Measurements from ENCODE around the gene PLEKHD1. TPM values are rescaled to one million over a fixed set of nuclear protein-coding genes. Genes with fewer than 3 reads are reported as not detected.
A peak's percentile ranks its signal among the peaks of the same experiment; 100 is the strongest.

PLEKHD1 gene
- total RNA-seq, 6 donors from 2014 or later: under 0.01 to 1.7 (median 0.70) TPM

DNA sequence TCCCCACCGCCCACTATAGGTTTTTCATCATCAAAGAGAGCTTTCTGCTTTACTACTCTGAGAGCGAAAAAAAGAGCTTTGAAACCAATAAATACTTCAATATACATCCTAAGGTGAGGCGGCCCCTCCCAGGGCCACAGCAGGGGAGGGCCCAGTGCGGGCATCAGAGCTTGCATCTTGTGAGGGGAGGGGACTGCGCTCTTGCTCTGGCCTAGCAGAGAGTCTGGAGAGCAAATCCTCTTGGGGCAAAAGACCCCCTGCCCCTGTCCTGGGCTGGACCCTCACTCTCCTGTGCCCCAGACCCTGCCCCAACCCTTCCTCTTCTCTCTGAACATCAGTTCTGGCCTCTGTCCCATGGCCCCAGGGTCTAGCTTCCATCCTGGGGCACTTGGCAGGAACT lies 15.6 kb downstream of the PLEKHD1 start:
- no peak overlapping the region for H3K4me3 ChIP-seq
- H3K27me3 ChIP-seq: no peaks in the 10 kb centered on the region
- H3K27ac ChIP-seq: no peak overlapping the region
- DNase-seq: no peak
- TF ChIP-seq POLR2AphosphoS5 (IDR thresholded peaks at IDR 0.05): no peak
- TF ChIP-seq POLR2A (IDR thresholded peaks at IDR 0.05): no peak
- TF ChIP-seq, protein P1, sequence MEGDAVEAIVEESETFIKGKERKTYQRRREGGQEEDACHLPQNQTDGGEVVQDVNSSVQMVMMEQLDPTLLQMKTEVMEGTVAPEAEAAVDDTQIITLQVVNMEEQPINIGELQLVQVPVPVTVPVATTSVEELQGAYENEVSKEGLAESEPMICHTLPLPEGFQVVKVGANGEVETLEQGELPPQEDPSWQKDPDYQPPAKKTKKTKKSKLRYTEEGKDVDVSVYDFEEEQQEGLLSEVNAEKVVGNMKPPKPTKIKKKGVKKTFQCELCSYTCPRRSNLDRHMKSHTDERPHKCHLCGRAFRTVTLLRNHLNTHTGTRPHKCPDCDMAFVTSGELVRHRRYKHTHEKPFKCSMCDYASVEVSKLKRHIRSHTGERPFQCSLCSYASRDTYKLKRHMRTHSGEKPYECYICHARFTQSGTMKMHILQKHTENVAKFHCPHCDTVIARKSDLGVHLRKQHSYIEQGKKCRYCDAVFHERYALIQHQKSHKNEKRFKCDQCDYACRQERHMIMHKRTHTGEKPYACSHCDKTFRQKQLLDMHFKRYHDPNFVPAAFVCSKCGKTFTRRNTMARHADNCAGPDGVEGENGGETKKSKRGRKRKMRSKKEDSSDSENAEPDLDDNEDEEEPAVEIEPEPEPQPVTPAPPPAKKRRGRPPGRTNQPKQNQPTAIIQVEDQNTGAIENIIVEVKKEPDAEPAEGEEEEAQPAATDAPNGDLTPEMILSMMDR (IDR thresholded peaks at IDR 0.05): no peak
- no peak for TF ChIP-seq EP300 (IDR thresholded peaks at IDR 0.05)
- 88 to 91% methylated on average over 5 of the region's 5 CpGs for WGBS, 2 donors
- no peaks in the 10 kb centered on the region for H3K36me3 ChIP-seq
- no peaks in the 10 kb centered on the region for H3K9me3 ChIP-seq
- peaks cover 0 to 8% (median 0%) of the 10 kb centered on the region in 4 donors for H3K4me1 ChIP-seq
- ATAC-seq (ENCODE audit: low FRiP score in 2 of 2): no peak

DNA sequence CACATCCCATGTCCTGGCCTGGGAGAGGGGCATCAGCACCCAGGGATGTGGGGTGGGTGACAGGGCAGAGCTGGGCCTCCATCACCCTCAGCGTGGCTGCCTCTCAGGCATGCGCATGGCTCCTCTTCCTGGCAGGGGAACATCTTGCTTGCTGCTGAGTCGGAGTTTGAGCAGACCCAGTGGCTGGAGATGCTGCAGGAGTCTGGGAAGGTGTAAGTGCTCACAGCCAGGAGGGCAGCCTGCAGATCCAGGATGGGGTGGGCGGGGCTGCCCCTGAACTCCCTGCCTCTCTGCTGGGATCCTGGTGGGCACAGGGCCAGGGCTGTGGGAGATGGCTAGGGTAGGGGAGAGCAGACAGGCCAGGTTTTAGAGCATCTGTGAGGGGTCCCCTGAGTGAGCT lies 16.2 kb downstream of the PLEKHD1 start:
- Histone ChIP-seq H3K4me1 (peaks cover 0 to 13% (median 0%) of the 10 kb centered on the region in 4 donors), H3K27me3 (no peaks in the 10 kb centered on the region), H3K9me3 (no peaks in the 10 kb centered on the region), H3K4me3 (no peak overlapping the region), H3K27ac (no peak overlapping the region), H3K36me3 (no peaks in the 10 kb centered on the region)
- TF ChIP-seq, protein P1 (IDR thresholded peaks at IDR 0.05): no peak
- TF ChIP-seq EP300 (IDR thresholded peaks at IDR 0.05) (no peak), POLR2A (IDR thresholded peaks at IDR 0.05) (no peak), POLR2AphosphoS5 (IDR thresholded peaks at IDR 0.05) (no peak)
- DNase-seq (peak in 1 of 2 donors; percentile 42), ATAC-seq (ENCODE audit: low FRiP score in 2 of 2) (no peak)
- WGBS, 2 donors: 84% methylated on average over 4 of the region's 4 CpGs; no CpG with 5 or more reads in 1 of the 2 donors

- Histone ChIP-seq H3K9me3 (no peaks in the 10 kb centered on the region), H3K27ac (no peak overlapping the region), H3K4me1 (peaks cover 0 to 13% (median 0%) of the 10 kb centered on the region in 4 donors), H3K36me3 (no peaks in the 10 kb centered on the region), H3K4me3 (no peak overlapping the region), H3K27me3 (no peaks in the 10 kb centered on the region)
- no peak for TF ChIP-seq POLR2AphosphoS5 (IDR thresholded peaks at IDR 0.05)
- TF ChIP-seq POLR2A (IDR thresholded peaks at IDR 0.05): no peak
- TF ChIP-seq, protein P1 (IDR thresholded peaks at IDR 0.05): no peak
- TF ChIP-seq EP300 (IDR thresholded peaks at IDR 0.05): no peak
- 53 to 72% methylated on average over 3 to 4 of the region's 4 CpGs for WGBS, 2 donors
- ATAC-seq (ENCODE audit: low FRiP score in 2 of 2): no peak
- peak in 1 of 2 donors; percentile 61 for DNase-seq
Observed at GRCh38 chr14:69501423-69501838, 16.9 kb downstream of the PLEKHD1 start.

DNA sequence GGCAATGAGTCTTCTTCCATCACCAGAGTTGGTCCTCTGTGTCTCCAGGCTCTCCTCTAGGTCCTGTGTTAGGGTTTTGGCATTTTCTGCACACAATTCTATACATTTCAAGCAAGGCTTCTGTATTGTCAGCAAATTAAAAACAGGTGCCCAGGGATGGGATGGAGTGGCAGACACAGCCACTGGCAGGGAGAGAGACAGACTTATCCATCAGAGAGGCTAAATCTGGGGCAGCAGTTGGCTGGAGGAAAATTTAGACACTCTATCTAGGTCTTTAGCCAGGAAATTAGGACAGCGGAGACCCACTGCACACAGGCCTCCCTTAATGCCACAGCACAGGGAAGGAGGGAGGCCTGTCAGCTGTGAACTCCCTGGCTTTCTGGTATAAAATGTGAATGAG lies 20.2 kb downstream of the PLEKHD1 start:
- H3K27ac ChIP-seq: no peak overlapping the region
- ATAC-seq (ENCODE audit: low FRiP score in 2 of 2) (no peak), DNase-seq (no peak)
- TF ChIP-seq, protein P1 (IDR thresholded peaks at IDR 0.05): no peak
- TF ChIP-seq EP300 (IDR thresholded peaks at IDR 0.05) (no peak), POLR2A (IDR thresholded peaks at IDR 0.05) (no peak), POLR2AphosphoS5 (IDR thresholded peaks at IDR 0.05) (no peak)
- 100% methylated on average over 1 of the region's 1 CpG; no CpG with 5 or more reads in 1 of the 2 donors for WGBS, 2 donors
- H3K9me3 ChIP-seq: no peaks in the 10 kb centered on the region
- peaks cover 0 to 18% (median 0%) of the 10 kb centered on the region in 4 donors for H3K4me1 ChIP-seq
- H3K4me3 ChIP-seq: no peak overlapping the region
- no peaks in the 10 kb centered on the region for H3K36me3 ChIP-seq
- no peaks in the 10 kb centered on the region for H3K27me3 ChIP-seq

Data from upper lobe of left lung (tissue), 6 donors.